Measurements from ENCODE around the gene SYTL2. TPM values are rescaled to one million over a fixed set of nuclear protein-coding genes. Genes with fewer than 3 reads are reported as not detected.
A peak's percentile ranks its signal among the peaks of the same experiment; 100 is the strongest.

Gene SYTL2
- total and polyA plus RNA-seq, 4 donors, result 29.2 to 57.4 (median 48.5) TPM

- ATAC-seq (ENCODE audit: low FRiP score), result no peak
- DNase-seq, result no peak
- intact Hi-C loops (cut with DNase I), result loop anchor here in 1 of 2 donors (10.0 kb wide), 1 partner anchor 236 kb away; no protein-coding TSS in a partner anchor
Observed at GRCh38 chr11:85831050-85831449, 20.1 kb upstream of the SYTL2 start.

GRCh38 chr11:85829172-85829571 lies 18.2 kb upstream of the SYTL2 start:
- Histone ChIP-seq H3K4me1 (ENCODE audit: control insufficient read depth in 1 of 2, insufficient read depth in 2 of 2, low read length in 2 of 2) (peaks cover 0 to 2% of the 10 kb centered on the region in 2 donors), H3K27ac (ENCODE audit: low read depth in 1 of 2, low read length in 2 of 2) (no peak overlapping the region), H3K36me3 (ENCODE audit: control insufficient read depth in 1 of 2, insufficient read depth in 2 of 2, low read length in 1 of 2) (no peaks in the 10 kb centered on the region), H3K9me3 (ENCODE audit: control insufficient read depth, low read length) (no peaks in the 10 kb centered on the region), H3K27me3 (ENCODE audit: control insufficient read depth in 1 of 2, insufficient read depth in 2 of 2, low read length in 1 of 2) (no peaks in the 10 kb centered on the region), H3K4me3 (ENCODE audit: low read length in 2 of 2) (no peak overlapping the region)
- ATAC-seq (ENCODE audit: low FRiP score) (no peak), DNase-seq (no peak)
- intact Hi-C loops (cut with DNase I), result loop anchor here (10.0 kb wide), 2 partner anchors 114 to 124 kb away; no protein-coding TSS in a partner anchor
- 98% methylated on average over 2 of the region's 2 CpGs for WGBS, 2 donors

More at GRCh38 chr11:85831050-85831449, 20.1 kb upstream of the SYTL2 start:
- Histone ChIP-seq H3K27ac (ENCODE audit: low read depth in 1 of 2, low read length in 2 of 2) (no peak overlapping the region), H3K27me3 (ENCODE audit: control insufficient read depth in 1 of 2, insufficient read depth in 2 of 2, low read length in 1 of 2) (no peaks in the 10 kb centered on the region), H3K9me3 (ENCODE audit: control insufficient read depth, low read length) (no peaks in the 10 kb centered on the region), H3K4me1 (ENCODE audit: control insufficient read depth in 1 of 2, insufficient read depth in 2 of 2, low read length in 2 of 2) (peaks cover 0 to 2% of the 10 kb centered on the region in 2 donors), H3K36me3 (ENCODE audit: control insufficient read depth in 1 of 2, insufficient read depth in 2 of 2, low read length in 1 of 2) (no peaks in the 10 kb centered on the region), H3K4me3 (ENCODE audit: low read length in 2 of 2) (no peak overlapping the region)

GRCh38 chr11:85828640-85828978 lies 17.7 kb upstream of the SYTL2 start:
- no peaks in the 10 kb centered on the region for H3K36me3 ChIP-seq (ENCODE audit: control insufficient read depth in 1 of 2, insufficient read depth in 2 of 2, low read length in 1 of 2)
- no peak overlapping the region for H3K27ac ChIP-seq (ENCODE audit: low read depth in 1 of 2, low read length in 2 of 2)
- no peaks in the 10 kb centered on the region for H3K27me3 ChIP-seq (ENCODE audit: control insufficient read depth in 1 of 2, insufficient read depth in 2 of 2, low read length in 1 of 2)
- H3K4me1 ChIP-seq (ENCODE audit: control insufficient read depth in 1 of 2, insufficient read depth in 2 of 2, low read length in 2 of 2), result peaks cover 0 to 2% of the 10 kb centered on the region in 2 donors
- H3K4me3 ChIP-seq (ENCODE audit: low read length in 2 of 2), result no peak overlapping the region
- 91 to 92% methylated on average over 1 of the region's 1 CpG for WGBS, 2 donors
- DNase-seq, result no peak
- H3K9me3 ChIP-seq (ENCODE audit: control insufficient read depth, low read length), result no peaks in the 10 kb centered on the region
- intact Hi-C loops (cut with DNase I), result loop anchor here (10.0 kb wide), 2 partner anchors 114 to 124 kb away; no protein-coding TSS in a partner anchor
- no peak for ATAC-seq (ENCODE audit: low FRiP score)

- WGBS, 2 donors, result 2% methylated on average over 2 of the region's 2 CpGs
- H3K27me3 ChIP-seq (ENCODE audit: control insufficient read depth in 1 of 2, insufficient read depth in 2 of 2, low read length in 1 of 2), result no peaks in the 10 kb centered on the region
- DNase-seq, result no peak
- H3K36me3 ChIP-seq (ENCODE audit: control insufficient read depth in 1 of 2, insufficient read depth in 2 of 2, low read length in 1 of 2), result no peaks in the 10 kb centered on the region
- intact Hi-C loops (cut with DNase I), result loop anchor here (10.0 kb wide), 2 partner anchors 113 to 123 kb away; no protein-coding TSS in a partner anchor
- peak overlapping the region; percentile 75 to 76 for H3K27ac ChIP-seq (ENCODE audit: low read depth in 1 of 2, low read length in 2 of 2)
- H3K4me3 ChIP-seq (ENCODE audit: low read length in 2 of 2), result no peak overlapping the region
- H3K4me1 ChIP-seq (ENCODE audit: control insufficient read depth in 1 of 2, insufficient read depth in 2 of 2, low read length in 2 of 2), result peaks cover 0 to 2% of the 10 kb centered on the region in 2 donors
- H3K9me3 ChIP-seq (ENCODE audit: control insufficient read depth, low read length), result no peaks in the 10 kb centered on the region
- peak; percentile 48 for ATAC-seq (ENCODE audit: low FRiP score)
Observed at GRCh38 chr11:85827748-85828639, 17.1 kb upstream of the SYTL2 start.

- no peak for DNase-seq
- H3K27me3 ChIP-seq (ENCODE audit: control insufficient read depth in 1 of 2, insufficient read depth in 2 of 2, low read length in 1 of 2), result no peaks in the 10 kb centered on the region
- no peak for ATAC-seq (ENCODE audit: low FRiP score)
- no peaks in the 10 kb centered on the region for H3K9me3 ChIP-seq (ENCODE audit: control insufficient read depth, low read length)
- WGBS, 2 donors, result 74 to 77% methylated on average over 7 of the region's 7 CpGs
- intact Hi-C loops (cut with DNase I), result loop anchor here (10.0 kb wide), 2 partner anchors 111 to 121 kb away; no protein-coding TSS in a partner anchor
- peaks cover 0 to 2% of the 10 kb centered on the region in 2 donors for H3K4me1 ChIP-seq (ENCODE audit: control insufficient read depth in 1 of 2, insufficient read depth in 2 of 2, low read length in 2 of 2)
- no peak overlapping the region for H3K27ac ChIP-seq (ENCODE audit: low read depth in 1 of 2, low read length in 2 of 2)
- H3K36me3 ChIP-seq (ENCODE audit: control insufficient read depth in 1 of 2, insufficient read depth in 2 of 2, low read length in 1 of 2), result no peaks in the 10 kb centered on the region
- H3K4me3 ChIP-seq (ENCODE audit: low read length in 2 of 2), result no peak overlapping the region
Observed at GRCh38 chr11:85826116-85826855, 15.3 kb upstream of the SYTL2 start.

- WGBS, 2 donors, result 4 to 10% methylated on average over 3 of the region's 3 CpGs
- Histone ChIP-seq H3K27me3 (ENCODE audit: control insufficient read depth in 1 of 2, insufficient read depth in 2 of 2, low read length in 1 of 2) (no peaks in the 10 kb centered on the region), H3K27ac (ENCODE audit: low read depth in 1 of 2, low read length in 2 of 2) (no peak overlapping the region), H3K36me3 (ENCODE audit: control insufficient read depth in 1 of 2, insufficient read depth in 2 of 2, low read length in 1 of 2) (no peaks in the 10 kb centered on the region), H3K9me3 (ENCODE audit: control insufficient read depth, low read length) (no peaks in the 10 kb centered on the region), H3K4me3 (ENCODE audit: low read length in 2 of 2) (no peak overlapping the region), H3K4me1 (ENCODE audit: control insufficient read depth in 1 of 2, insufficient read depth in 2 of 2, low read length in 2 of 2) (peaks cover 0 to 2% of the 10 kb centered on the region in 2 donors)
- no peak for ATAC-seq (ENCODE audit: low FRiP score)
- intact Hi-C loops (cut with DNase I), result loop anchor here (10.0 kb wide), 2 partner anchors 111 to 121 kb away; no protein-coding TSS in a partner anchor
- DNase-seq, result no peak
Observed at GRCh38 chr11:85825616-85826015, 14.7 kb upstream of the SYTL2 start.

GRCh38 chr11:85823816-85824215 lies 12.9 kb upstream of the SYTL2 start:
- no peak for DNase-seq
- WGBS, 2 donors, result 92 to 96% methylated on average over 2 of the region's 2 CpGs
- intact Hi-C loops (cut with DNase I), result loop anchor here (10.0 kb wide), 2 partner anchors 109 to 119 kb away; no protein-coding TSS in a partner anchor
- no peak overlapping the region for H3K27ac ChIP-seq (ENCODE audit: low read depth in 1 of 2, low read length in 2 of 2)
- H3K27me3 ChIP-seq (ENCODE audit: control insufficient read depth in 1 of 2, insufficient read depth in 2 of 2, low read length in 1 of 2), result no peaks in the 10 kb centered on the region
- peaks cover 0 to 2% of the 10 kb centered on the region in 2 donors for H3K4me1 ChIP-seq (ENCODE audit: control insufficient read depth in 1 of 2, insufficient read depth in 2 of 2, low read length in 2 of 2)
- ATAC-seq (ENCODE audit: low FRiP score), result no peak
- no peak overlapping the region for H3K4me3 ChIP-seq (ENCODE audit: low read length in 2 of 2)
- H3K36me3 ChIP-seq (ENCODE audit: control insufficient read depth in 1 of 2, insufficient read depth in 2 of 2, low read length in 1 of 2), result no peaks in the 10 kb centered on the region
- no peaks in the 10 kb centered on the region for H3K9me3 ChIP-seq (ENCODE audit: control insufficient read depth, low read length)

- 97 to 100% methylated on average over 3 of the region's 3 CpGs for WGBS, 2 donors
- no peak for DNase-seq
- Histone ChIP-seq H3K9me3 (ENCODE audit: control insufficient read depth, low read length) (no peaks in the 10 kb centered on the region), H3K4me3 (ENCODE audit: low read length in 2 of 2) (no peak overlapping the region), H3K4me1 (ENCODE audit: control insufficient read depth in 1 of 2, insufficient read depth in 2 of 2, low read length in 2 of 2) (peaks cover 0 to 1% of the 10 kb centered on the region in 2 donors), H3K27ac (ENCODE audit: low read depth in 1 of 2, low read length in 2 of 2) (no peak overlapping the region), H3K27me3 (ENCODE audit: control insufficient read depth in 1 of 2, insufficient read depth in 2 of 2, low read length in 1 of 2) (no peaks in the 10 kb centered on the region), H3K36me3 (ENCODE audit: control insufficient read depth in 1 of 2, insufficient read depth in 2 of 2, low read length in 1 of 2) (no peaks in the 10 kb centered on the region)
- intact Hi-C loops (cut with DNase I), result loop anchor here (10.0 kb wide), 2 partner anchors 108 to 118 kb away; no protein-coding TSS in a partner anchor
- no peak for ATAC-seq (ENCODE audit: low FRiP score)
Observed at GRCh38 chr11:85822814-85823213, 11.9 kb upstream of the SYTL2 start.

Measured in aorta (tissue), 5 donors.